ENCODE data around the gene FOXJ3. TPM values are rescaled to one million over a fixed set of nuclear protein-coding genes. Genes with fewer than 3 reads are reported as not detected.

The FOXJ3 gene
- polyA plus RNA-seq, 1 of the 3 experiments (the other 2 are of a cell fraction) = 16.0 TPM

DNA sequence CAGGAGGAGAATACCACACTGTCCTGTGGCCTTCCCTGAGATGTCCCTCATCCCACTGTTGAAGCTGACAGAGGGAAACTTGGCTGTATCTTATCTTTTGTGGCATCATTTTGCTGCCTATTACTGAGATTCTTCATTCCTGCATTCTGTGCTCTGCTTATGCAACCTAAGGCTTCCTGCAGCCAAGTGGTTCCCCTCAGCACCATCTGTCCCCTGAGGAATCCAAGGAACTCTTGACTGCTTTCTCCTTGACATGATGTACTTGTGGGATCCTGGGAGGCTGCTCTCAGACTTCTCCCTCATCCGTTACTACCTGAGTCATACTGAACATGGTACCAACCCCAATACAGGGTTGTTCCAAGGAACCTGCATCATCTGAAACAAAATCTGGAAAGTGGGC is 24.4 kb upstream of the FOXJ3 start:
- Histone ChIP-seq H3K9me2 (no peaks in the 10 kb centered on the region), H3F3A (replicated peaks; ENCODE audit: insufficient read depth) (no peaks in the 10 kb centered on the region), H3K36me3 (replicated peaks in 1 of 2; ENCODE audit: control insufficient read depth in 1 of 2, insufficient read depth in 2 of 2, low read length in 1 of 2) (no peaks in the 10 kb centered on the region), H3K27me3 (ENCODE audit: insufficient read depth) (no peaks in the 10 kb centered on the region), H3K27ac (ENCODE audit: low read depth in 2 of 2, low read length in 1 of 2) (no peak overlapping the region), H3K4me2 (no peak overlapping the region), H4K20me1 (ENCODE audit: insufficient read depth) (no peaks in the 10 kb centered on the region), H2AFZ (ENCODE audit: low read depth) (no peak overlapping the region), H3K79me2 (ENCODE audit: insufficient read depth) (no peaks in the 10 kb centered on the region), H3K4me1 (ENCODE audit: control insufficient read depth in 1 of 2, insufficient read depth in 2 of 2, low read depth in 1 of 2, low read length in 1 of 2) (no peaks in the 10 kb centered on the region), H3K9me3 (no peaks in the 10 kb centered on the region), H3K9ac (no peak overlapping the region), H3K4me3 (ENCODE audit: low read depth in 2 of 2, low read length in 1 of 2) (no peak overlapping the region)
- CTCF ChIA-PET = no interaction called here
- WGBS (ENCODE audit: low lambda C conversion rate) = 75% methylated on average over 1 of the region's 1 CpG
- POLR2A ChIA-PET = no interaction called here
- TF ChIP-seq, protein P1, sequence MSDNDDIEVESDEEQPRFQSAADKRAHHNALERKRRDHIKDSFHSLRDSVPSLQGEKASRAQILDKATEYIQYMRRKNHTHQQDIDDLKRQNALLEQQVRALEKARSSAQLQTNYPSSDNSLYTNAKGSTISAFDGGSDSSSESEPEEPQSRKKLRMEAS (IDR thresholded peaks at IDR 0.05; ENCODE audit: low read depth) = no peak
- no peak for TF ChIP-seq GATA2 (CRISPR knock-in tag; IDR thresholded peaks at IDR 0.05)
- no peak for TF ChIP-seq EZH2phosphoT487 (IDR thresholded peaks at IDR 0.05; ENCODE audit: borderline replicate concordance, low read depth)
- no peak for TF ChIP-seq JUND (IDR thresholded peaks at IDR 0.05)
- no peak for TF ChIP-seq TCF12 (IDR thresholded peaks at IDR 0.05)
- TF ChIP-seq POLR2AphosphoS5 (IDR thresholded peaks at IDR 0.05; ENCODE audit: low read depth, low read length) = no peak
- TF ChIP-seq, protein P2, sequence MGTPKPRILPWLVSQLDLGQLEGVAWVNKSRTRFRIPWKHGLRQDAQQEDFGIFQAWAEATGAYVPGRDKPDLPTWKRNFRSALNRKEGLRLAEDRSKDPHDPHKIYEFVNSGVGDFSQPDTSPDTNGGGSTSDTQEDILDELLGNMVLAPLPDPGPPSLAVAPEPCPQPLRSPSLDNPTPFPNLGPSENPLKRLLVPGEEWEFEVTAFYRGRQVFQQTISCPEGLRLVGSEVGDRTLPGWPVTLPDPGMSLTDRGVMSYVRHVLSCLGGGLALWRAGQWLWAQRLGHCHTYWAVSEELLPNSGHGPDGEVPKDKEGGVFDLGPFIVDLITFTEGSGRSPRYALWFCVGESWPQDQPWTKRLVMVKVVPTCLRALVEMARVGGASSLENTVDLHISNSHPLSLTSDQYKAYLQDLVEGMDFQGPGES (IDR thresholded peaks at IDR 0.05; ENCODE audit: low read depth, low read length) = no peak
- TF ChIP-seq, protein P3, sequence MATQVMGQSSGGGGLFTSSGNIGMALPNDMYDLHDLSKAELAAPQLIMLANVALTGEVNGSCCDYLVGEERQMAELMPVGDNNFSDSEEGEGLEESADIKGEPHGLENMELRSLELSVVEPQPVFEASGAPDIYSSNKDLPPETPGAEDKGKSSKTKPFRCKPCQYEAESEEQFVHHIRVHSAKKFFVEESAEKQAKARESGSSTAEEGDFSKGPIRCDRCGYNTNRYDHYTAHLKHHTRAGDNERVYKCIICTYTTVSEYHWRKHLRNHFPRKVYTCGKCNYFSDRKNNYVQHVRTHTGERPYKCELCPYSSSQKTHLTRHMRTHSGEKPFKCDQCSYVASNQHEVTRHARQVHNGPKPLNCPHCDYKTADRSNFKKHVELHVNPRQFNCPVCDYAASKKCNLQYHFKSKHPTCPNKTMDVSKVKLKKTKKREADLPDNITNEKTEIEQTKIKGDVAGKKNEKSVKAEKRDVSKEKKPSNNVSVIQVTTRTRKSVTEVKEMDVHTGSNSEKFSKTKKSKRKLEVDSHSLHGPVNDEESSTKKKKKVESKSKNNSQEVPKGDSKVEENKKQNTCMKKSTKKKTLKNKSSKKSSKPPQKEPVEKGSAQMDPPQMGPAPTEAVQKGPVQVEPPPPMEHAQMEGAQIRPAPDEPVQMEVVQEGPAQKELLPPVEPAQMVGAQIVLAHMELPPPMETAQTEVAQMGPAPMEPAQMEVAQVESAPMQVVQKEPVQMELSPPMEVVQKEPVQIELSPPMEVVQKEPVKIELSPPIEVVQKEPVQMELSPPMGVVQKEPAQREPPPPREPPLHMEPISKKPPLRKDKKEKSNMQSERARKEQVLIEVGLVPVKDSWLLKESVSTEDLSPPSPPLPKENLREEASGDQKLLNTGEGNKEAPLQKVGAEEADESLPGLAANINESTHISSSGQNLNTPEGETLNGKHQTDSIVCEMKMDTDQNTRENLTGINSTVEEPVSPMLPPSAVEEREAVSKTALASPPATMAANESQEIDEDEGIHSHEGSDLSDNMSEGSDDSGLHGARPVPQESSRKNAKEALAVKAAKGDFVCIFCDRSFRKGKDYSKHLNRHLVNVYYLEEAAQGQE (IDR thresholded peaks at IDR 0.05; ENCODE audit: low read depth, low read length) = no peak
- no peak for TF ChIP-seq EP300 (IDR thresholded peaks at IDR 0.05; ENCODE audit: borderline replicate concordance in 1 of 2, low read depth in 1 of 2, low read length in 1 of 2)
- no peak for TF ChIP-seq NRF1 (IDR thresholded peaks at IDR 0.05; ENCODE audit: low read depth, low read length)
- TF ChIP-seq, protein P4, sequence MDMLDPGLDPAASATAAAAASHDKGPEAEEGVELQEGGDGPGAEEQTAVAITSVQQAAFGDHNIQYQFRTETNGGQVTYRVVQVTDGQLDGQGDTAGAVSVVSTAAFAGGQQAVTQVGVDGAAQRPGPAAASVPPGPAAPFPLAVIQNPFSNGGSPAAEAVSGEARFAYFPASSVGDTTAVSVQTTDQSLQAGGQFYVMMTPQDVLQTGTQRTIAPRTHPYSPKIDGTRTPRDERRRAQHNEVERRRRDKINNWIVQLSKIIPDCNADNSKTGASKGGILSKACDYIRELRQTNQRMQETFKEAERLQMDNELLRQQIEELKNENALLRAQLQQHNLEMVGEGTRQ (IDR thresholded peaks at IDR 0.05; ENCODE audit: borderline replicate concordance, low read depth, low read length) = no peak
- TF ChIP-seq TEAD4 (IDR thresholded peaks at IDR 0.05; ENCODE audit: borderline replicate concordance, insufficient read depth) = no peak
- TF ChIP-seq CHD2 (IDR thresholded peaks at IDR 0.05; ENCODE audit: low read length, partially characterized antibody) = no peak
- TF ChIP-seq SIN3A (IDR thresholded peaks at IDR 0.05; ENCODE audit: borderline replicate concordance, low read depth, low read length) = no peak
- TF ChIP-seq, protein P5, sequence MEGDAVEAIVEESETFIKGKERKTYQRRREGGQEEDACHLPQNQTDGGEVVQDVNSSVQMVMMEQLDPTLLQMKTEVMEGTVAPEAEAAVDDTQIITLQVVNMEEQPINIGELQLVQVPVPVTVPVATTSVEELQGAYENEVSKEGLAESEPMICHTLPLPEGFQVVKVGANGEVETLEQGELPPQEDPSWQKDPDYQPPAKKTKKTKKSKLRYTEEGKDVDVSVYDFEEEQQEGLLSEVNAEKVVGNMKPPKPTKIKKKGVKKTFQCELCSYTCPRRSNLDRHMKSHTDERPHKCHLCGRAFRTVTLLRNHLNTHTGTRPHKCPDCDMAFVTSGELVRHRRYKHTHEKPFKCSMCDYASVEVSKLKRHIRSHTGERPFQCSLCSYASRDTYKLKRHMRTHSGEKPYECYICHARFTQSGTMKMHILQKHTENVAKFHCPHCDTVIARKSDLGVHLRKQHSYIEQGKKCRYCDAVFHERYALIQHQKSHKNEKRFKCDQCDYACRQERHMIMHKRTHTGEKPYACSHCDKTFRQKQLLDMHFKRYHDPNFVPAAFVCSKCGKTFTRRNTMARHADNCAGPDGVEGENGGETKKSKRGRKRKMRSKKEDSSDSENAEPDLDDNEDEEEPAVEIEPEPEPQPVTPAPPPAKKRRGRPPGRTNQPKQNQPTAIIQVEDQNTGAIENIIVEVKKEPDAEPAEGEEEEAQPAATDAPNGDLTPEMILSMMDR (IDR thresholded peaks at IDR 0.05) = no peak
- no peak for TF ChIP-seq ELF1 (IDR thresholded peaks at IDR 0.05)
- no peak for DNase-seq
